Activated naive CD4-positive, alpha-beta T cell treated with anti-CD3 and anti-CD28 coated beads, Interleukin-2, amount 50 U/mL, for 24 hours (primary cell): ENCODE measurements around the gene CDC42SE1.

Experiments used
- H3K27ac Mint-ChIP-seq: one replicate; pipeline ENCODE4 v1.8.0; 2021; ENCODE audit warnings: mild to moderate bottlenecking, mixed read lengths
- H3K27me3 Mint-ChIP-seq: one replicate; pipeline ENCODE4 v1.8.0; 2021; ENCODE audit warnings: mixed read lengths
- H3K36me3 Mint-ChIP-seq: one replicate; pipeline ENCODE4 v1.8.0; 2021; ENCODE audit warnings: mixed read lengths
- H3K4me1 Mint-ChIP-seq: one replicate; pipeline ENCODE4 v1.8.0; 2021; ENCODE audit warnings: mixed read lengths
- H3K4me3 Mint-ChIP-seq: one replicate; pipeline ENCODE4 v1.8.0; 2021; ENCODE audit warnings: mild to moderate bottlenecking, mixed read lengths
- H3K9me3 Mint-ChIP-seq: one replicate; pipeline ENCODE4 v1.8.0; 2021; ENCODE audit warnings: mixed read lengths

The CDC42SE1 gene

DNA sequence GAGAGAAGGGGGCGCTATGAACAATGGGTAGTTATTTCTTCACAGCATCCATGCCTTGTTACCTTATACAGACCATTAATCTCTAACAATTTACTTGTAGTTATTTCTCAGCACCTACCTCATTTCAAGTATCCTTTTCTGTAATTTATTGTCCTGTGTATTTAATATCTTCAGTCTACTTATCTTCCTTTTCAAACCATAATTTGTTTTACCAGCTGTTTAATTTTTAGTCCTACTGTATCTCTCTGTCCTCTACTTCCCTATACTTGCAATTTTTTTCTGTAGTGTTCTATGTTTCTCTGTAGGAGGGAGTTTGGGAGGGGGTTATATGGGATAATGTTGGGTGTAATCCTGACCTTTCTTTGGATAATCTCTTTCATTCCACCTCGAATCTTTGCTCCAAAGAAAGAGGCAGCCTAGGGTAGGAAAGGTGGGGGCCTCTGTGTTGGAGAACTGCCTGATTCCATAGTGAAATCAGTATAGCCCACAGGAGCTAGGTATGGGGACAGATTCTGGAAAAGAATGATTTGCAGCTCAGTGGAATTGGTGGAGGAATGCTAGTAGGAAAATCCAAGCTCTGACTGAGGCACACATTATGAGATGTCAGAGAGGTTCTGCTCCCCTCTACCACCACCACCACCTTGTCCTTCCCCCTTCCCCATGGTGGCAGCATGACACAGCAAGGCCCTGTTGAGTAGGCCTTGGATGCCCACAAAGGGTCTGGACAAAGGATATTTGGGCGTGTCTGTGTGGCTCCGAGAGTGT lies 1.4 kb upstream of the CDC42SE1 start:
- H3K9me3 Mint-ChIP-seq = no peaks in the 10 kb centered on the region
- peaks cover 2% of the 10 kb centered on the region for H3K36me3 Mint-ChIP-seq
- H3K4me1 Mint-ChIP-seq = peaks cover 42% of the 10 kb centered on the region
- H3K27ac Mint-ChIP-seq = peak overlapping the region; percentile 92
- H3K4me3 Mint-ChIP-seq = peak overlapping the region; percentile 96
- no peaks in the 10 kb centered on the region for H3K27me3 Mint-ChIP-seq

- H3K4me3 Mint-ChIP-seq = peak within 1 kb of the TSS; percentile 96
- H3K36me3 Mint-ChIP-seq = peaks cover 3% of the 10 kb centered on the region
- H3K27me3 Mint-ChIP-seq = no peaks in the 10 kb centered on the region
- H3K4me1 Mint-ChIP-seq = peaks cover 49% of the 10 kb centered on the region
- H3K9me3 Mint-ChIP-seq = no peaks in the 10 kb centered on the region
- peak within 1 kb of the TSS; percentile 92 for H3K27ac Mint-ChIP-seq
Observed at GRCh38 chr1:151060007-151060656, 710 bp upstream of the CDC42SE1 start, which contains the start of gene MLLT11. Gene MLLT11, plus strand, starts transcription at chr1:151060397. Its CDS starts 6,828 bp downstream, at chr1:151067225.

GRCh38 chr1:151058692-151059091 lies 730 bp downstream of the CDC42SE1 start:
- Mint-ChIP-seq H3K36me3 (peaks cover 10% of the 10 kb centered on the region), H3K9me3 (no peaks in the 10 kb centered on the region), H3K4me1 (peaks cover 64% of the 10 kb centered on the region), H3K27ac (peak overlapping the region; percentile 98), H3K4me3 (peak overlapping the region; percentile 96), H3K27me3 (no peaks in the 10 kb centered on the region)

DNA sequence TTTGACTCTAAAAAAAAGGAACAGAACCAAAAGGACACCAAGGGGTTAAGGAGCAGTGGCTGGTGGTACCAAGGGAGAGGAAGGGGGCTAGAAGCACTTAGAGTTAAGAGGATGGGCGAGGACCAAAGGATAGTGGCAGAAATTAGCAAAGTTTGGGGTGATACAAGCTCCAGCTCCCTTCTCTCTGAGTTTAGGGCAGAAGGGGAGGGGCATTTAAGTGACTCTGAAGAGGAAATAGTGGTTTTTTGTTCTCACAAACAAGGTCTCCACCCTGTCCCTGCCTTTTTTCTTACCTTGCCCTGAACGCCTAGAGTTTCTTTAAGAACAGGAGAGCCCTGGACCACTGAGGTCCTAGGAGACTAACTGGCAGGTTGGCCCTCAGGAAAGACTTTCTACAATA lies 3.3 kb downstream of the CDC42SE1 start:
- Mint-ChIP-seq H3K9me3 (no peaks in the 10 kb centered on the region), H3K36me3 (peaks cover 13% of the 10 kb centered on the region), H3K4me3 (peak overlapping the region; percentile 96), H3K4me1 (peaks cover 82% of the 10 kb centered on the region), H3K27me3 (no peaks in the 10 kb centered on the region), H3K27ac (peak overlapping the region; percentile 98)

- H3K36me3 Mint-ChIP-seq = peaks cover 14% of the 10 kb centered on the region
- peak overlapping the region; percentile 98 for H3K27ac Mint-ChIP-seq
- H3K9me3 Mint-ChIP-seq = no peaks in the 10 kb centered on the region
- no peaks in the 10 kb centered on the region for H3K27me3 Mint-ChIP-seq
- peak overlapping the region; percentile 96 for H3K4me3 Mint-ChIP-seq
- H3K4me1 Mint-ChIP-seq = peaks cover 83% of the 10 kb centered on the region
Observed at GRCh38 chr1:151055581-151055980, 3.8 kb downstream of the CDC42SE1 start.

DNA sequence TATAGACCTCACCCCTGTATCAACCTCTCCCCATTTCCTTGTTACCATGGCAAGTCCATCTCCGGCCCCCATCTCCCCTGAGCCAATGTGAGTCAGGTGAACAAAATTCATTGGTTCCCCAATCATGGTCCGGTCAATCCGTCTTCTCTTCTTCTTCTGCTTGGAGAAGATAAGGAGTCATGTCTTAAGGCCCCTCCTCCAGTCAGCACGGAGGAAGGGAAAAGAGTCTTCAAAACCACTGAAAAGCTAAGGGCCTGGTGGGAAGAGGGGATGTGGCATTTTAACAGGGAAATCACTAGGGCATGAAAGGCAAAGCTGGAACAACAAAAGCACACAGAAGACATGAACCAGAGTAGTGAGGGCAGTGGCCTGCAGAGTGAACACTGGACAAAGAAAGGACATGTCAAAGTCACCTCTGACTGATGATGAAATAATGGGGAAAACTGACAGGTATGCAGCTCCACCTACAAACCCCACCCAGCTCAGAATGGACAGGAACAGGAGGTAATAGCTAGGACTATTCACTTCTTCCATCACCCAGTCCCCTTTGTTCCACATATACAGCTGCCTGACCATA lies 4.4 kb downstream of the CDC42SE1 start:
- Mint-ChIP-seq H3K9me3 (no peaks in the 10 kb centered on the region), H3K36me3 (peaks cover 15% of the 10 kb centered on the region), H3K27me3 (no peaks in the 10 kb centered on the region), H3K27ac (peak overlapping the region; percentile 98), H3K4me3 (peak overlapping the region; percentile 96), H3K4me1 (peaks cover 83% of the 10 kb centered on the region)

DNA sequence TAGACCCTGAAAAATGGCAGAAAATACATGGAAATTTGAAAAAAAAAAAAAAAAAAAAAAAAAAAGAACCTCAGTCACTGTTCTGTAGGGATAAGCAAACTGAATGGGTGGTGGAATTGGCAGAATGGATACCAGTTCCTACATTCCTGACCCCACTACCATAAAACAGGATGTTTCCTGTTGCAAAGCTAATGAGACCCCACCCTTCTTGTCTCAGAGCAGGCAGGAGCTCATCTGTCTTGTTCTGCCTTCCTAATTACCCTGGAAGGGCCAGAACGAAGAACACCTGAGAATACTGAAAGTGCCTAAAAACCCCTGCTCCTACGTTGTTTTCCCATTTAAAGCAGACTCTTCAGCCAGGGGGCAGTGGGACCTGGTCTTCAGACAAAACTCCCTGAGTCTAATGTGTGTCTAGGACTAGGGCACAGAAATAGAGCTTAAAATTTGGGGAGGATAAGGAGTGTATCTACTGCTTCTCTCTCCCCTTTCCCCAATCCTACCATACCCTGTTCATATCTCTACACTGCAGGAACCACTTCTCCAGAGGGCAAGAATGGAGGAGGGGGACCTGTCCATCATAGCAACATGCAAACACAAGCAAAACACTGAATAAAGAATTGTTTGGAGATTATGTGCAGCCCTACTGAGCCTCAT lies 7.9 kb downstream of the CDC42SE1 start:
- peak overlapping the region; percentile 46 for H3K27ac Mint-ChIP-seq
- H3K27me3 Mint-ChIP-seq = no peaks in the 10 kb centered on the region
- no peaks in the 10 kb centered on the region for H3K9me3 Mint-ChIP-seq
- no peak overlapping the region for H3K4me3 Mint-ChIP-seq
- H3K36me3 Mint-ChIP-seq = peaks cover 14% of the 10 kb centered on the region
- H3K4me1 Mint-ChIP-seq = peaks cover 94% of the 10 kb centered on the region

GRCh38 chr1:151050051-151050688 lies 9.3 kb downstream of the CDC42SE1 start:
- peaks cover 89% of the 10 kb centered on the region for H3K4me1 Mint-ChIP-seq
- H3K36me3 Mint-ChIP-seq = peaks cover 14% of the 10 kb centered on the region
- H3K9me3 Mint-ChIP-seq = no peaks in the 10 kb centered on the region
- no peak overlapping the region for H3K4me3 Mint-ChIP-seq
- no peaks in the 10 kb centered on the region for H3K27me3 Mint-ChIP-seq
- H3K27ac Mint-ChIP-seq = peak overlapping the region; percentile 68

- Mint-ChIP-seq H3K4me3 (peak overlapping the region; percentile 9), H3K36me3 (peaks cover 11% of the 10 kb centered on the region), H3K27me3 (no peaks in the 10 kb centered on the region), H3K9me3 (no peaks in the 10 kb centered on the region), H3K4me1 (peaks cover 86% of the 10 kb centered on the region), H3K27ac (no peak overlapping the region)
Observed at GRCh38 chr1:151049458-151049857, 10.0 kb downstream of the CDC42SE1 start.

- H3K4me1 Mint-ChIP-seq = peaks cover 83% of the 10 kb centered on the region
- no peaks in the 10 kb centered on the region for H3K9me3 Mint-ChIP-seq
- no peaks in the 10 kb centered on the region for H3K27me3 Mint-ChIP-seq
- H3K36me3 Mint-ChIP-seq = peaks cover 8% of the 10 kb centered on the region
- H3K27ac Mint-ChIP-seq = peak overlapping the region; percentile 12
- H3K4me3 Mint-ChIP-seq = peak overlapping the region; percentile 92
Observed at GRCh38 chr1:151048645-151049032, 10.8 kb downstream of the CDC42SE1 start.

DNA sequence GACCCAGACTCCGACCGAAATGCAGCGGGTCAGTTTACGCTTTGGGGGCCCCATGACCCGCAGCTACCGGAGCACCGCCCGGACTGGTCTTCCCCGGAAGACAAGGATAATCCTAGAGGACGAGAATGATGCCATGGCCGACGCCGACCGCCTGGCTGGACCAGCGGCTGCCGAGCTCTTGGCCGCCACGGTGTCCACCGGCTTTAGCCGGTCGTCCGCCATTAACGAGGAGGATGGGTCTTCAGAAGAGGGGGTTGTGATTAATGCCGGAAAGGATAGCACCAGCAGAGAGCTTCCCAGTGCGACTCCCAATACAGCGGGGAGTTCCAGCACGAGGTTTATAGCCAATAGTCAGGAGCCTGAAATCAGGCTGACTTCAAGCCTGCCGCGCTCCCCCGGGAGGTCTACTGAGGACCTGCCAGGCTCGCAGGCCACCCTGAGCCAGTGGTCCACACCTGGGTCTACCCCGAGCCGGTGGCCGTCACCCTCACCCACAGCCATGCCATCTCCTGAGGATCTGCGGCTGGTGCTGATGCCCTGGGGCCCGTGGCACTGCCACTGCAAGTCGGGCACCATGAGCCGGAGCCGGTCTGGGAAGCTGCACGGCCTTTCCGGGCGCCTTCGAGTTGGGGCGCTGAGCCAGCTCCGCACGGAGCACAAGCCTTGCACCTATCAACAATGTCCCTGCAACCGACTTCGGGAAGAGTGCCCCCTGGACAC lies 11.3 kb downstream of the CDC42SE1 start:
- H3K36me3 Mint-ChIP-seq = peaks cover 8% of the 10 kb centered on the region
- H3K4me1 Mint-ChIP-seq = peaks cover 83% of the 10 kb centered on the region
- H3K9me3 Mint-ChIP-seq = no peaks in the 10 kb centered on the region
- H3K4me3 Mint-ChIP-seq = peak overlapping the region; percentile 92
- no peaks in the 10 kb centered on the region for H3K27me3 Mint-ChIP-seq
- H3K27ac Mint-ChIP-seq = peak overlapping the region; percentile 85

GRCh38 chr1:151047591-151047924 lies 11.9 kb downstream of the CDC42SE1 start, which contains the start of gene C1orf56:
Gene C1orf56, plus strand, starts transcription at chr1:151047751. Its CDS starts 97 bp downstream, at chr1:151047848.
- Mint-ChIP-seq H3K27me3 (no peaks in the 10 kb centered on the region), H3K36me3 (peaks cover 8% of the 10 kb centered on the region), H3K4me3 (peak within 1 kb of the TSS; percentile 92), H3K4me1 (peaks cover 83% of the 10 kb centered on the region), H3K27ac (peak within 1 kb of the TSS; percentile 85), H3K9me3 (no peaks in the 10 kb centered on the region)

GRCh38 chr1:151043163-151043562 lies 16.3 kb downstream of the CDC42SE1 start:
- no peak overlapping the region for H3K27ac Mint-ChIP-seq
- peaks cover 5% of the 10 kb centered on the region for H3K36me3 Mint-ChIP-seq
- peaks cover 46% of the 10 kb centered on the region for H3K4me1 Mint-ChIP-seq
- H3K9me3 Mint-ChIP-seq = no peaks in the 10 kb centered on the region
- H3K4me3 Mint-ChIP-seq = no peak overlapping the region
- no peaks in the 10 kb centered on the region for H3K27me3 Mint-ChIP-seq

- no peaks in the 10 kb centered on the region for H3K27me3 Mint-ChIP-seq
- H3K36me3 Mint-ChIP-seq = peaks cover 5% of the 10 kb centered on the region
- H3K4me1 Mint-ChIP-seq = peaks cover 39% of the 10 kb centered on the region
- H3K27ac Mint-ChIP-seq = no peak overlapping the region
- H3K4me3 Mint-ChIP-seq = no peak overlapping the region
- H3K9me3 Mint-ChIP-seq = no peaks in the 10 kb centered on the region
Observed at GRCh38 chr1:151039521-151039920, 19.9 kb downstream of the CDC42SE1 start.

- H3K9me3 Mint-ChIP-seq = no peaks in the 10 kb centered on the region
- H3K4me3 Mint-ChIP-seq = no peak overlapping the region
- H3K27ac Mint-ChIP-seq = peak overlapping the region; percentile 15
- H3K36me3 Mint-ChIP-seq = peaks cover 7% of the 10 kb centered on the region
- H3K27me3 Mint-ChIP-seq = no peaks in the 10 kb centered on the region
- H3K4me1 Mint-ChIP-seq = peaks cover 23% of the 10 kb centered on the region
Observed at GRCh38 chr1:151037032-151037431, 22.4 kb downstream of the CDC42SE1 start.
